GM19324 (cell line): Measurements from ENCODE around the gene LAMA3.

Experiments used
- ATAC-seq: cut with Tn5 transposase; IDR thresholded peaks from one replicate; pipeline ENCODE4 v1.9.1; 2021; ENCODE audit warnings: mild to moderate bottlenecking, moderate library complexity; ENCODE audit not compliant: unreplicated experiment, low FRiP score

Gene LAMA3

GRCh38 chr18:23842305-23842704 is 153.1 kb downstream of the LAMA3 start:
- no peak for ATAC-seq

DNA sequence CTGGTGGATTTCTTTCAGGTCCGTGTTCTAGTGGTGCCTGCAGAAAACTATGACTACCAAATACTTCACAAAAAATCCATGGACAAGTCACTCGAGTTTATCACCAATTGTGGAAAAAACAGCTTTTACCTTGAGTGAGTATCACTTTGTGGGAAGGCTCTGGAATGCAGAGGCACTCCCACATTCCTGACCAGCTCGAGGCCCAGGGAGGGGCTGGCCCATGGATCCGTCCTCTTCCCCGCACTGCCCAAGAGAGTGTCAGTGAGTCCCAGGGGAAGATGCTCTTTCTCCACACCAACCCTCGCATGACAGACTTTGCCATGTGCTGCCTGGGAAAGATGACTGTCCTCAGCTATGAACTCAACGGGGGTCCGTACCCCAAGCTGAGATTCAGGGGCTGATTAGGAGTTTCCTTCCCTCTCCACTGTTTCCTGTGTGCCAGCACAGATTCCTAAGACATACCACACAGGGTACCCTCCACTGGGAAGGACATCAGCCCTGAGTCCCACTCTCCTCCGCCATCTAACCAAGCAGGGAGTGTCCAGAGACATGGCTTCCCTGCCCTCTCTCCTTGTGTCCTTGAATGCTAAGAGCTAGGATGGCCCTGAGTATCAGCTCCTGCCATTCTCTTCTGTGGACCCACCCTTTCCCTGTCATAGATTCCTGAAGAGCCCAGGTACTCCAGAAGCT is 155.9 kb downstream of the LAMA3 start:
- ATAC-seq: no peak

DNA sequence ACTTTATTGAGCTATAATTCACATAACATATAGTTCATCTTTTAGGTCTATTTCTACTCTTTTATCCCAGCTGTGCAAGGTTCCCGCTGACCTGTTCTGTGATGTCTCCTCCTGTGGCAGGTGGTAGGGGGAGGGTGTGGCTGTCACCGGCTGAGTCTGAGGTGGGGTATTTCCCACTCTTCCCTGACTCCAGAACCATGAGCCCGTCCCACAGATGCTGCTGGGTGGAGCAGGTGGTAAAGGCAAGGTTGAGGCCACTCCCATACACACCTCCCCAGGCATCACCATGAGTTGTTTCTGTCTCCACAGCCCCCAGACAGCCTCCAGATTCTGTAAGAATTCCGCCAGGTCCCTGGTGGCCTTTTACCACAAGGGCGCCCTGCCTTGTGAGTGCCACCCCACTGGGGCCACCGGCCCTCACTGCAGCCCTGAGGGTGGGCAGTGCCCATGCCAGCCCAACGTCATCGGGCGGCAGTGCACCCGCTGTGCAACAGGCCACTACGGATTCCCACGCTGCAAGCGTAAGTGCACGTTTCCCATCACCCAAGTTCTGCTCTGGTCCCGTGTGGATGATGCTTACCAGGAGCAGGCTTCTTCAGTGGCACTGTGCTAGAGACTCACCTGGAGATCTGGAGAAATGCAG is 156.9 kb downstream of the LAMA3 start:
- no peak for ATAC-seq

GRCh38 chr18:23847321-23847986 is 158.2 kb downstream of the LAMA3 start:
- ATAC-seq: no peak

- no peak for ATAC-seq
Measured at GRCh38 chr18:23849141-23849540, 159.9 kb downstream of the LAMA3 start.

DNA sequence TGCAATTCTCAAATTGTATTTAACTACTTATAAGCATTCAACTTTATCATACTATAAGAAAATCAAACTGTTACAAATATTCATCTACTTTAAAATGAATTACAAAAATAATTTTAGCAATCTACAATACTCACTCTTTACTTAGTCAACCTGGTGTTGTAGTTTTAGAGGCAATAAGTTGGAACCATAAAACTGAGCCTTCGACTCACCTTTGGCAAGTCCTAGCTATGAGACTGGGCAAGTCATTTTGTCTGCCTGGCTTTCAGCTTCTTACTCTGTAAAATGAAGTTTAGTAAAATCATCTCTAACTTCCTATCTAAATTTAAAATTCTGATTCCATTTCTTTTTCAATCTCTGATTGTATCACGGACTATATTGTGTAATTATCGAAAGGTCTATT is 161.0 kb downstream of the LAMA3 start:
- no peak for ATAC-seq

- ATAC-seq: no peak
Measured at GRCh38 chr18:23851470-23852002, 162.3 kb downstream of the LAMA3 start.

DNA sequence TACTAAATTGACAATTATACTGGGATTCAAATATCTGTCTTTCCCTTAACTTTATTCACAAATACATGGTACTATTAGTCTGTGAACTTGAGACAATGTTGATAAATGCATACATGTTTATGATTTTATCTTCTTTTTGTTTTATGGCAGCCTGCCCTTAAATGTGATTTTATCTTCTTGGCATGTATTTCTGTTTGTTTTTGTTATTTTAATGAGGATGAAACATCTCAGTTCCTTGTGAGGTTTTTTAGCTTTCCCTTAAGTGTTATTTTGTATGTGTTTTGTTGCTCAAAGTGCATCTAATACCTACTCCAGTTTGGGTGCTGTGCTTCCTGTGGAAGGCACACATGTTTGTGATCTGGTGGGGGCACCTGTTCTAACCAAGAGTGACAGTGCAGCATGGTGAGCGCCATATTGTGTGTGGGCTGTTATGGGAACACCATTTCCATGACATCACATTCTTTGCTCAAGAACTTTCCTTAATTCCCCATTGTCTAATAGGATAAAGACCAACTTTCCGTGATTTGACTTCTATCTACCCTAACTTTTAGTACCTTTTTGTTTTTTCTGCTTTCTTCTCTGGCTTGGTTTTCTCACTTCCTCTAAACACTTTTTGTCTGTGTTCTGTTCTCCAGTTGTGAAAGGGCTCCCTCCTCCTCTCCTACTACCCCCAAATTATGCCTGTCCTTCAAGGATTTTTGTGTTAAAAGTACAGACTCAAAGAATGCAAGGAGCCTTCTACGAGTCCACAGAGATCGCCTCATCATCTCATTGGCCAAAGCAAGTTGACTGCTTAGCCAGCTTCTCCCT is 163.2 kb downstream of the LAMA3 start:
- ATAC-seq: no peak

- ATAC-seq: no peak
Measured at GRCh38 chr18:23853448-23854195, 164.4 kb downstream of the LAMA3 start.

DNA sequence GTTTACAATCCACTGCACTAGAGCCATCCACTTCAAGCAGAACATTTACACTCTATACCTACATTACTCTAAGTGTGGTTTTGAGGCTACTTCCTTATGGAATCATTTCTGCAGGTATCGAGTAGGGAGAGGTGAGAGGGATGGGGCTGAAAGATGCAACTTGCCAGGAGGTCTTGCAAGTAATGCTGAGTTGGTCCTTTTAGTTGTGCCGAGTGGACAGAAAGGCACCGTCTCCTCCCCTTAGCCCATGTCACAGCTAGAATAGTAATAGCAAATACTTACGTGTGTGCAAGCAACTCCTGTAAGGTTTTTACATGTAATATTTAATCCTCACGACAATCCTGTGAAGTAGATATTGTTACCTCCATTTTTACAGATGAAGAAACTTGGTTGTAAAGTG is 166.5 kb downstream of the LAMA3 start:
- no peak for ATAC-seq

DNA sequence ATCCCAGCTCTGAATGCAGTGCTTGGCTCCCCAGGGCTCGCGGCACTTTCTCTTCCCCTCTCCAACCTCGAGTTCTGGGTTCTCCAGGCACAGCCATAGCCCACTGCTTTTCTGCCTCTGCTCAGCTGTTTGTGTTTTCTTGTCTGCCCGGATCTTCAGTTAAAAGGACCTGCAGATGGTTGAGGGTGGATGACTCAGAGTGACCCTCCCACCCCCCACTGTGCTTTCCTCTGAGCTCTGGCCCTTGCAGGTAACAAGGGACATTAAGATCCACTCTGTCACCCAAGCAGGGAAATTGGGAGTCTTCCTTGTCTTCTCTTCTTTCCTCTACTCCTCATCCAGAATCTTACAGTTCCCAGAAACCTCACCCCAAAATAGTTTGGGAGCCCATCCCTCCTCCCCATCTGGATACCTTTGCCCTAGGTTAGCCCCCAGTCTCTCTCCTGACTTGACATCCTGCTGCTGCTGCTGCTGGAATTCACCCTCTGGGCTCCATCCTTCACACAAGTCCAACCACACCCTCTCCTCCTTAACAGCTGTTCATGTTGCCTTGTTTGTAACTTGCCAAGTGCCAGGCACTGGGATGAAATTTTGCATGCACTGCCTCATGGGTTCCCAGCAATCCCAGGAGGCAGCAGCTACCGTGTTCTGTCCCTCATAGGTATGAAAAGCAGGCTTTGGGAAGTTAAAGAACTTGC is 167.4 kb downstream of the LAMA3 start:
- ATAC-seq: no peak

DNA sequence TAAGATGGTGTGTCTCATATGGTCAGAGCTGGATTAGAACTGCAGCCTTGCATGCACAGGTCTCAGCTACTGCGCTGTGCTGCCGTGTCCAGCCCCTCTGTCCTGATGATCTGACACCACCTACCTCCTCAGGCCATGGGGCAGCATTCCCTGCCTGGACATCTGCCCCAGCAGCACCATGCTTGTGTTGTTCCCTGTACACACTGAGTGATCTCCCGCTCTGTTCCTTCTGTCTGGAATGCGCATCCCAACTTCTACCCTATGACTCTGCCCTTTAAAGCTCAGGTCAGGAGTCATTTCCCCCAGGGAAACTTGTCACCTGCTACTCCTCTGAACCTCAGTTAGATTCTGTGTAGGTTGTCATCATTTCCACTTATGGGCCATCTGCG is 167.9 kb downstream of the LAMA3 start:
- ATAC-seq: no peak

DNA sequence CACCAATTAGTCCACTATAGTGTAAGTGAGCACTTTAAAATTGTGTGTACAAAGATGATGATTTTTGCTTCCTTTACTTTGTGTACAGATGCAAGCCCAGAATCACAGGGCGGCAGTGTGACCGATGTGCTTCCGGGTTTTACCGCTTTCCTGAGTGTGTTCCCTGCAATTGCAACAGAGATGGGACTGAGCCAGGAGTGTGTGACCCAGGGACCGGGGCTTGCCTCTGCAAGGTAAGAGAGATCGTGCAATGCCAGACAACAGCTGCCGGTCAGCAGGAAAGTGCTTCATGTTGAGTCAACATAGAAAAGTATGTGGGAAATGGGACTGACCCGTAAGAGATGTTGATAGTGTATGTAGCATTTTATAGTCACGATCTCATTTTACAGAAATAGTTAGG is 168.5 kb downstream of the LAMA3 start:
- no peak for ATAC-seq

GRCh38 chr18:23859466-23860336 is 170.4 kb downstream of the LAMA3 start:
- ATAC-seq: no peak

- no peak for ATAC-seq
Measured at GRCh38 chr18:23861326-23861725, 172.1 kb downstream of the LAMA3 start.

GRCh38 chr18:23861805-23862470 is 172.7 kb downstream of the LAMA3 start:
- no peak for ATAC-seq

DNA sequence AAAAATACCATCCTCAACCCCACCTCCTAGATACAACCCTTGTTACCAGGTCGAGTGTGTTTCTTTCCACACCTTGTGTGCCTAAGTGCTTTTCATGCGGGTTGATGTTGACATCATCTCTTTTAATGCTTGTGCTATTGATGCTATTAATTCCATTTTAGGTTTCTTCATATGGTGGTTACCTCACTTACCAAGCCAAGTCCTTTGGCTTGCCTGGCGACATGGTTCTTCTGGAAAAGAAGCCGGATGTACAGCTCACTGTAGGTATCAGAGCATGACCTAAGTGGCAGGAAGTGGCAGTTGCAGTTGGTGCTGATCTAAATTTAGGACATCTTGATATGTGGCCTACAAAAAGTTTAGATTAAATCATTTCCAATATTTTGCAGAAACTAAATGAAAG is 175.4 kb downstream of the LAMA3 start:
- no peak for ATAC-seq

- ATAC-seq: no peak
Measured at GRCh38 chr18:23867006-23867405, 177.8 kb downstream of the LAMA3 start.
